Cortex of kidney (tissue), 1 donor: ENCODE results near the gene ANKS1B.
"Not testable (repeated sequence)": the region's sequence is repeated elsewhere in the genome, so short reads cannot be mapped to it uniquely, and the experiment has no call there.

ENCODE experiments used
- DNase-seq: peaks from one replicate; lab custom pipeline; 2025; lab: John Stamatoyannopoulos, UW

Gene ANKS1B

GRCh38 chr12:98873776-98874175 lies 1111.0 kb downstream of the ANKS1B start:
- no peak for DNase-seq

DNA sequence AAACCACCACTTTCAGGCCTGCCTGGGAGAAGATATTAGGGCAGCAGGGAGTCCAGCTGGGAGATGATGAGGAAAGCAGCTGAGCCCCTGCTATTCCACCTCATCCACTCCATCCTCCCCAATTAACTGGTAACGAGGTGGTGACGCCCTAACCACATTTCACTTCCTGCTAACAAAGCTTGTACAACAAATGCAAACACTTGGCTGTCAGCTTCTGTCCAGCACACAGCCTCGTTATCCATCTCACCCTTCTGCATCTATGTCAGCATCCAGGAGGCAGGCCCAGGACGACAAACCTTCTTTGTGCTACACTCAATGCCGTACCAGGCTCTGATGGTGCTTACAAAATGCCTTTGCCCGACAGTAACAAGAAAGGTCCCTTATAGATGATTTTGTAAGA lies 1114.2 kb downstream of the ANKS1B start:
- no peak for DNase-seq

DNA sequence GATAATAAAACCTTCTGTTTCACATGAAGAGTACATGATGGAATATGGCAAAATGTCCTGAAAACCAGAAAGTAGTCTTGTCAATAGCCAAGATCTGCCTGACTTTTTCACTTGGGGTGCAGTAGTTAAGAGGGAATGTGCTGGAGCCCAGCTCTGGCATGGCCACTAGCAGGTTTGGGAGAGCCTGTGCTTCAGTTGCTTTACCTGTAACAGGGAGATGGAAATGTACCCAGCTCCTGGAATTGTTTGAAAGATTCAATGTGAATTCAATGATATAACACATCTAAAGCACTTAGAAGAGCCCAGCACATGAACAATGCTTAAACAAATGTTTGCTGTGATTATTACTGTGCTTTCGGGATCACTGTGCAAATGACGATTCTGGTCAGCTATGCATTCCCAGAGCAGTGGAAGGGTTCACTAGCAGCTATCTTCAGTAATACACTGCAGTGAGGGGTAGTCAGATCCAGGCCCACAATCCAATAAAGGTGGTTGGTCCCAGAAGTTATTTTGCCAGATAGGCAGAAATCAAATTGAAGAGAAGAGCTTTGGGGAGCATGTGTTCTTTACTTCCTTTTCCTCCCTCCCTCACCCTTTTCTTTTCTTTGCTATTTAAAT lies 1114.7 kb downstream of the ANKS1B start:
- DNase-seq: no peak

DNA sequence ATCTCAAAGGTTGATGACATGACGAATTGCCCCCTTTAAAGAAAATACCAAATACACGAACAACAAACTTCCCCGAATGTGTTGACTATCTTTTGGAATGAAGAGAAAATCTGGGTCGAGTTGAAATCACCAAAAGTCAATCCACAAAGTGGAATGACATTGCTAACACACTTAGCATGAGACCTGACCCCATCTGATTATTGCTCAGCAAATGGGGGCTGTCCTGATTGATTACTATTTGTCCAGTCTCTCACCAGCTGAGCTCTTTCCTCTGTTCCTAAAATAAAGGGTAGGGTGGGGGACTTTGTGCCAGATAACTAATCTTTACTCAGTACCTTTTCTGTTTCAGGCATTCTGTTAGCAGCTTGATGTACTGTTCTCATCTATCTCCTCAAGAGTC lies 1116.2 kb downstream of the ANKS1B start:
- DNase-seq: no peak

DNA sequence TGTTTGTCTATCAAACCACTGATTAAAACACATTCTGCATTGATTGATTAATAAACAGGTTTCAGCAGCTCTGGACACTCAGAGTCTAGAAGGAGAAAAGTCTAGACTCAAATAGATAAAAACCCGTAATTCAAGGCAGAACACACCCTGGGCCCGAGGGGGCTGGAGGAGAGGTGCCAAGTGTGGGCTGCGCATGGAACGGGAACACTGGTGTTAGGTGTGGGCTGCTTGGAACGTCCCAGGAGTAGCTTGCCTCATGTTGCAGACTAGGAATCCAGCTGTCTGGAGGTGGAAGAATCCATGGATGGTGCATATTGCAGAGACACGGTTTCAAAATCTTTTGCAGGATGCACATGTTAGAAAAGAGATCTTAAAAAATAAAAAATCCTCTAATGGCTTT lies 1116.7 kb downstream of the ANKS1B start:
- DNase-seq: no peak

DNA sequence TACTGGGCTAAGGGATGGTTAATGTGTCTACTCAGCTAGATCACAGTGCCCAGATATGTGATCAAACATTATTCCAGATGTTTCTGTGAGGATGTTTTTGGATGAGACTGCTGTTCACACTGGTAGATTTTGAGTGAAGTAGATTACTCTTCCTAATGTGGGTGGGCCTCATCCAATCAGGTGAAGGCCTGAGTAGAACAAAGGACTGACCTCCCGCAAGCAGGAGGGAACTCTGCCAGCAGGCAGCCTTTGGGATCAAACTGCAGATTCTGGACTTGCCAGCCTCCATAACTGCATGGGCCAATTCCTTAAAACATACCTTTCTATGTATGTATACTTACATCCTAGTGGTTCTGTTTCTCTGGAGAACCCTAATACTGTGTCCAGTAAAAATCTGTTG lies 1120.4 kb downstream of the ANKS1B start:
- DNase-seq: no peak

DNA sequence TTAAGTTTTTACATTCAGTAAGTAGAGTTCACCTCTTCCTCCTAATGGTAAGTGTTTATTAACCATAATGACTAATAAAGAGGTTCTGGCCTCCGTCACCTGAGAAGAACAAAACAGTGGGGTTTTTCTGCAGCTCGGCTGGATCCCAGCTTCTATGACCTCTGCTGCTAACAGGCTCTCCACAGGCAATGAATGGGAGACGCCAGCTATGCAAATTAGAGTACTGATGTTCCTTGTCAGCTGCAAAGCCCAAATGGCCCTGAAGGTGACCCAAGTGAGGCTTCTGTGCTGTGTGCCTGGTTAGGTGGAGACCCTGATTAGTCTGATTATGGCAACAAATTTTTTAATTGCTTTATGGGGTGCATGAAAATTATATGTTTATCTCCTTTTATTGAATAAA lies 1121.6 kb downstream of the ANKS1B start:
- no peak for DNase-seq

DNA sequence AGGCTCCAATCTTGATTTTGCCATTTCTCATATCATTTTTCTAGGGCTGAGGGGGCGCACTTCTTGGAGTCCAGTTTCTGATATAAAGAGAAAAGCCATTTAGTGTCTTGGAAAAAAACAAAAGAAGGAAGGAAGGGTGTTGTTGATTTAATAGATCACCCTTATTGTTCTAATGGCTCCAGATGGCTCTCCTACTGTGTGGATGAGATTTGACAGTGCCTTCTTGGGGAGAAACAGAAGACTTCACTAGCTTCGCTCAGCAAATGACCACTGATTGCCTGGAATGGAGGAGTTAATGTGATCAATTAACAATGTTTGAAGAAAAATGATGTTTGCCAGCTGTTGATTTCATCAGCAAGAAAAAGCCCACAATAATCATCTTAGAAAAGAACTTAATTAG lies 1123.5 kb downstream of the ANKS1B start:
- no peak for DNase-seq

- no peak for DNase-seq
These were observed 1127.7 kb downstream of the ANKS1B start for GRCh38 chr12:98856897-98857540.

- no peak for DNase-seq
These were observed 1132.6 kb downstream of the ANKS1B start for GRCh38 chr12:98852181-98852580.

DNA sequence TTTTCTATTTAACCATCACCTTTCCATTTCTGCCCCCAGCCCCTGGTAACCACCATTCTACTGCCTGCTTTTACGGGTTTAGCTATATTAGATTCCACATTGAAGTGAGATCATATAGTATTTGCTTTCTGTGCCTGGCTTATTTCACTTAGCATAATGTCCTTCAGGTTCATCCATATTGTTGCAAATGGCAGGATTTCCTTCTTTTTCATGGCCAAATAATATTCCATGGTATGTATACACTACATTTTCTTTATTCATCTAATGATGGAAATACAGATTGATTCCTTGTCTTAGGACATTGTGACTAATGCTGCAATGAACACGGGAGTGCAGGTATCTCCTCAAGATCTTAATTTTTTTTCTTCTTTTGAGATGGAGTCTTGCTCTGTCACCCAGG lies 1137.5 kb downstream of the ANKS1B start:
- DNase-seq: no peak

DNA sequence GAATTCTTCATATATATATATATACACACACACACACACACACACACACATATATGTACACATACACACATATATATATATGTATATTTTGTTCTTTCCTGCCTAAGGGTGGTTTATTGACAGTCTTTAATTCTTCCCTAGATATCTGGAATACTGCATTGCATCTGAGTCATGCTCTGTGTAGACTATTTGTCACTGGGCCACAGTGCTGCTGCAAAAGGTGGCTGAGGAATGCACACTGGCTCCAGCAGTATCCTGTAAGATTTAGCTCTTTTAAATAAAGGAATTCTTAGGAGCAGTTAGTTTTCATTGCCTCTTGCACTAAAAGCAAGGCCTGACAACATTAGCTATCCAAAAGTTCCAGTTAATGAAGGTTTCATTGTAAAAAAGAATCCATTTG lies 1138.8 kb downstream of the ANKS1B start:
- DNase-seq: no peak

DNA sequence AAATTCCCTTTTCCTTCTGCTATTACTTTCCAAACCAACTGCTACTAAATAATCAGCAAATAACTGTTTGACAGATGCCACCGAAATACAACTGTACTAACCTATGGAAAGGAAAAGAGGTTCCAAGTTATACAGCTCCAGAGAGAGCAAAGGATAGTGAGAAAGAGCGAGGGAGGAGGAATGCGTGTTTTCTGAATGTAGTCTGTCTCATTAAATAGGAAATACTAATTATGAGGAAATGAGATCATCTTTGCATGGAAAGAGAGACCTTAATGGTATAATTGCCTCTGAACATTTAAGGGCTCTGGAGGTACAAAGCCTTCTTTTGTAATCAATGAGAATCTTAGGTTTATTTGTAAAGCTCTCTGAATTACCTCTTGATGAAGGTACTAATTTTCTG lies 1144.4 kb downstream of the ANKS1B start:
- DNase-seq: no peak

DNA sequence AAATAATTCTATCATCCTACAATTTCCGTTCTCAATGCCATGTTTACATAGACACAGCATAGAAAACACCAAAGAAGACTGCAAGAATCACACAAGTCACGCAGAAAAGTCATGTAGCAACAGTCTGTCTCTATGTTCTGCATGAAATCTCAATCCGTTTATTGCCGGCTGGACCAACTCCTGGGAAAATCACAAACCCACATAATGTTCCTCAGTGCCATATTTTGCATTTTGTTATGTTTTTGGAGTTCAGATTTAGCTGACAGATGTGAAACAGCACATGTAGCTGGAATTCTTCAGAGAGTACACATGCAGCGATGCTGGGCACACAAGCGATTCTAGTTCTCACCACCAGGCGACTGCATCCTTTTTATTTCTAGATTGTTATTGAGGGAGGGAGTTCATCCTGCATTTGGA lies 1146.5 kb downstream of the ANKS1B start:
- no peak for DNase-seq

- DNase-seq: not testable (repeated sequence)
These were observed 1147.5 kb downstream of the ANKS1B start for GRCh38 chr12:98837134-98837752.

GRCh38 chr12:98830657-98831056 lies 1154.1 kb downstream of the ANKS1B start:
- DNase-seq: no peak

GRCh38 chr12:98828802-98829600 lies 1155.7 kb downstream of the ANKS1B start:
- no peak for DNase-seq

DNA sequence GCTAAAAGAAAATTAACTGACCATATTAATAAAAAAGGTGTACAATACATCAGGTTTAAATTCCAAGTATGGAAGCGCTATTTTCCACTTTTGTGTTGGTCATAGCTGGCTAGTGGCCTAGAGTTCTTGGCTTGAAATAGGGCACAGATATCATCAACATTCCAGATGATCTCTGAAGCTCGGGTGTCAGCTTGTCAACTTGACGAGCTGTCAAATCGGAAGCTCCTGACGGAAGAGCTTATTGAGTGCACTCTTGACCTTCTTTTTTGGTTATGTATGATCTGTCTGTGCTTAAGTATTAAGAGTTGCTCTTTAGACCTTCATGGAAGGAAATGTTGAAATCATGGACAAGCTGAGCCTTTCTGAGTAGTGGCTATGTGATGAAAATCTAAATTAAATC lies 1161.7 kb downstream of the ANKS1B start:
- no peak for DNase-seq

- no peak for DNase-seq
These were observed 1162.9 kb downstream of the ANKS1B start for GRCh38 chr12:98821866-98822265.

- no peak for DNase-seq
These were observed 1163.5 kb downstream of the ANKS1B start for GRCh38 chr12:98821232-98821631.

DNA sequence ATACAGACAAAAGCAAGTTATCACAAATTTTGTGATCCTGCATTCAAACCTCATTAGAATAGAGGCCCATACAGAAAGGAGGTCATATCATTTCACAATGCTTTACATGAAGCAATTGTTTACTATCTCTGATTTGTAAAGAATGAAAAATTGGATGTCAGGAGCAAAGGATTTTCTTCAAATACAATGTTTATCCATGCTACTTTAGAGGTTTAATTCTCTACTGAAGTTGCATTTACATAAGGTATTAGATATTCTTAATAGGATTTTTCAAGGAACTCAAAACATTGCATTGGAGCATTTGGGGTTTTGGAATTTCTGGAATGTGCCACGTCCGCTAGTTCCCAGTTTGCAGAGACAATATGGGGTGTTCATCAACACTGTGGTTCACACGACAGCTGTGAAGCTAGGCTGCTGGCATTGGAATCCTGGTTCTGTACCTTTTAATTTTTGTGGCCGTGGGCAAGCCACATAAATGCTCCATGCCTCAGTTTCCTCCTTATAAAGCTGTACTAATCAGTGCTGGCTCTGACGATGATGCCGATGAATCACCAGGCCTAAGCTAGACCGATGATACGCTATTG lies 1164.8 kb downstream of the ANKS1B start:
- DNase-seq: no peak

DNA sequence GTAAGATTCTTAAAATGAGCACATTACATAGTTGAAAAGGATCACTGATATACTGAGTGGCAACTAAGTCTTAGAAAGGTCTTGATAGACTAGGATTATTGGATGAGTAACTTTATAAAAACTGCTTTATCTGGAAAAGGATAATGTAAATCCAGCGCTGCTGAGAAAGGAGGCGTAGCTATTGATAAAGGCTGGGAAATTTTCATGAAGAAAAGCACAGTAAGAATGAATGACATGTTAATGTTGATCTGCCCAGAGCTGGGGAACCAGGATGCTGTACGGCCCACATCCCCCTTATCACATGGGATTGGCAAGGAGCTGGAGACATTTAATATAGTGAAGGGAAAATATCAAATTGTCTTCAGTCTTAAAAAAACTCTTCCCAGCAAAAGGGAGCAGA lies 1165.7 kb downstream of the ANKS1B start:
- no peak for DNase-seq
